ENCODE measurements around the gene RIPK4. TPM values are rescaled to one million over a fixed set of nuclear protein-coding genes. Genes with fewer than 3 reads are reported as not detected.
A peak's percentile ranks its signal among the peaks of the same experiment; 100 is the strongest.

RIPK4 gene
- total RNA-seq = 0.09 TPM

DNA sequence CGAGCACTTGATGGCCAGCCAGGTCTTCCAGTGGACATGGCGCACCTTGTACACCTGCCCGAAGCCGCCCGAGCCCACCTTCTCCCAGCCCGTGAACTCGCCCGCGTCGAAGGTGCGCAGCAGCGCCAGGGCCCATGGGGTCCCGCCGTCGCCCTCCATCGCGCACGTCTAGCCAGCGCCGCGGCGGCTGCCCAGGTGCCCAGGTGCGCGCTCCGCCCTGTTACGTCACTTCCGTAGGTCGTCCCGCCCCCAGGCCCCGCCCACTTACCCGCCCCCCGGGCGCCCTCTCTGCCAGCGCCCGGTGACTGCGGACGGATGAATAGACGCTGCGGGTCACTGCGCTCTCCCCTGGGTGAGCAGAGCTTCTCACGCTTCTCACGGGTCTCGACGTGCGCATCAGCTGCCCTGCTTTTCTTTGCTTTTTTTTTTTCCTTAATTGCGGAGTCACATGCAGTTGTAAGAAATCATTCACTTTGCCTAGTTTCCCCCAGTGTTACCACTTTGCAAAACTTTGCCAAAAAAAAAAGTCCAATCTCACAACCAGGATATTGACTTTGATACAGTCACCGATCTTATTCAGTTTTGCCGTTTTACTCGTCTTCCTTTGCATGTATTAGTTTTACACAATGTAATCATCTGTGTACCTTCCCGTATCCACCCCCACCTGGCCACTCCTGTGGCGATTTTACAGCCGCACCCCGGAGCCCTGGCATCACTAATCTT is at the start of gene RIPK4:
Gene RIPK4, minus strand, starts transcription at position 170 of the 723 bp plus-strand sequence. Its CDS starts 11 bp downstream, at position 159.
- intact Hi-C loops (cut with DNase I) = no loop called here
- DNase-seq (ENCODE audit: low spot score) = no peak

DNA sequence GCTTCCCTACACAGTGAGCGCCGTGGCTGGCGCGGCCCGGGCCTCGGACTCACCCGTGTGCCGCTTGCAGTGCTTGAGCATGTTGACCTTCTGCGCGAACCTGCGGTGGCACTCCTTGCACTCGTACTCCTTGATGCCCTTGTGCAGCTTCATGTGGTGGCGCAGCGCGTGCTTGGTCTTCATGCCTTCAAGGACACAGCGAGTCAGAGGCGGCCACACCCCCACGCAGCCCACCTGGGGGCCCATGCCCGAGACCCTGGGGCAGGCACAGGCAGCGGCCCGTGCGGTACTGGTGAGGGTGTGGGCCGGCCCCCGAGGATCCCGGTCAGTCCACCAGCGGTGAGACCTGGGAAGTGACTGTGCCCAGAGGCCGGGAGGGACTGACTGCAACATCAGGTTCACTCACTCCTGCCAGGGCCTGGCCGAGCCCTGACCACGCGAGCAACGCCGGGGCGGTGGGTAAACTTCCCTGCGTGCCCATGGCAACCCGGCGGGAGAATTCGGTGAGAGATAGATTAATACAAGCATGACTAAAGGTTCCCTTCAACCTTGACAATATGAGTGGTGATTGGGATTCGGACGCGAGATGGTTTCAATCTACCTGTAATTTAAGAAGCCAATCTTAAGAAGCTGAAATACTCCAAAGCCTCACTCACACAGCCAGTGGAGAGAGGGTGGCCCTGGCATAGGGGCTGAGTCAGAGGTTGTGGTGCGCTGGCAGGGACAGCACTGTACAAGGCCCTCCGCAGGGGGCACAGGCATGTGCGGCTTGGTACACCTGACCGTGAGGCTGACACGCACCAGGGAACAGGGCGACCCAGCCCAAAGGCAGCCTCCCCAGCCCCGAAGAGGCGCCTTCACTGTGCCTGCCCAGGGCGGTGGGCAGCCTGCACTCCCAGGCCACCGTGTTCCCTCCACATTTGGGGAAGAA is 49.1 kb upstream of the RIPK4 start:
- intact Hi-C loops (cut with DNase I) = loop anchor here (5.0 kb wide), 1 partner anchor 301 kb away; no protein-coding TSS in a partner anchor

More for the DNA sequence above, at the start of gene RIPK4:
- no peak for ATAC-seq

DNA sequence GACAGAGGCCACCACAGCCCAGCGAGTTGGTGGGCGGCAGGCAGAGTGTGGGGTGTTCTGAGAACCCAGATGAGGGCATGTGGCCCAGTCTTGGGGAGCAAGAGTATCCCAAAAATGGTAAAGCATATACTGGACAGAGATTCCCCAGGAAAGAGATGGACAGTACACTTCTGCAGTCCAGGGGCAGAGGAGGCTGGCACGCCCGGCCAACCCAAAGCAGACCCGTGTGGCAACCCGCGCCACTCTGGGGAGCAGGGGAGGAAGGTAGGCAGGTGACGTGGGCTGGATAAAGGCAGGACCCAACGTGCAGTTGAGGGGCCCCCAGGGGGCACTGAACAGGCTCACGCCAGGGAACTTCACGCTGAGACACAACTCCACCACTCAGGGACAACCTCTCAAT is 46.4 kb upstream of the RIPK4 start:
- ATAC-seq (no peak), DNase-seq (ENCODE audit: low spot score) (no peak)
- intact Hi-C loops (cut with DNase I) = no loop called here

More for the DNA sequence above, 49.1 kb upstream of the RIPK4 start:
- DNase-seq (ENCODE audit: low spot score) = peak; percentile 56
- peak; percentile 33 for ATAC-seq

DNA sequence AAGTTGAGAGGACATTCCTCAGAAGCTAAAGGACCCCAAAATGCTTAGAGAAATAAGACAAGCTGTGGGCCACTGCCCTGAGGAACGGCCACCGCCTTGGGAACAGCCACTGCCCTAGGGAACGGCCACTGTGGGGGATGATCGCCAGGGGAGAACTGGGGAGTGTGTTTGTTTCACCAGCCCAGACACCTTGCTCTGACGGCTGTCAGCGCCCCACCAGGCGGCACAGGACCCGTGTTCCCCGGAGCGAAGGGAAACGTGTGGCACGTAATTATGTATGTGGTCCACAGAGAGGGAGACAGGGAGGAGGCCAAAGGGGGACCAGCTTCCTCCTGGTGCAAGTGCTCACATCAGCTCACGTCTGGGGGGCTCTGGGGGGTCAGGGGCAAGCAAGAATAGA is 45.8 kb upstream of the RIPK4 start:
- no peak for DNase-seq (ENCODE audit: low spot score)

DNA sequence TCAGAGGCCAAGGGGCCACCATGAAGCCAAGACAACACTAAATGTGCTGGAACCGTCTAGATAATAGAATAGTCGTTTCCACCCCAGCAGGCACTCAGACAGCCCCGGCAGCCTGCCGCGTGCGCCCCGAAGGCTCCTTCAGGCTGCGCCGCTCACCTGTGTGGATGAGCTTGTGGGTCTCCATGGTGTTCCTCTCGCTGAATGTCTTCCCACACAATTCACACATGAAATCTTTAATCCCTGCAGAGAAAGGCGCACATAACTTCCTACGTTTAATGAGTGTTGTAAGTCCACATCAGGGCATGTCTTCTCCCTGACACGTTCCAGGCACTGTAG is 43.7 kb upstream of the RIPK4 start:
- DNase-seq (ENCODE audit: low spot score) = no peak
- intact Hi-C loops (cut with DNase I) = no loop called here
- ATAC-seq = no peak

More for the DNA sequence above, 45.8 kb upstream of the RIPK4 start:
- intact Hi-C loops (cut with DNase I) = no loop called here
- no peak for ATAC-seq

DNA sequence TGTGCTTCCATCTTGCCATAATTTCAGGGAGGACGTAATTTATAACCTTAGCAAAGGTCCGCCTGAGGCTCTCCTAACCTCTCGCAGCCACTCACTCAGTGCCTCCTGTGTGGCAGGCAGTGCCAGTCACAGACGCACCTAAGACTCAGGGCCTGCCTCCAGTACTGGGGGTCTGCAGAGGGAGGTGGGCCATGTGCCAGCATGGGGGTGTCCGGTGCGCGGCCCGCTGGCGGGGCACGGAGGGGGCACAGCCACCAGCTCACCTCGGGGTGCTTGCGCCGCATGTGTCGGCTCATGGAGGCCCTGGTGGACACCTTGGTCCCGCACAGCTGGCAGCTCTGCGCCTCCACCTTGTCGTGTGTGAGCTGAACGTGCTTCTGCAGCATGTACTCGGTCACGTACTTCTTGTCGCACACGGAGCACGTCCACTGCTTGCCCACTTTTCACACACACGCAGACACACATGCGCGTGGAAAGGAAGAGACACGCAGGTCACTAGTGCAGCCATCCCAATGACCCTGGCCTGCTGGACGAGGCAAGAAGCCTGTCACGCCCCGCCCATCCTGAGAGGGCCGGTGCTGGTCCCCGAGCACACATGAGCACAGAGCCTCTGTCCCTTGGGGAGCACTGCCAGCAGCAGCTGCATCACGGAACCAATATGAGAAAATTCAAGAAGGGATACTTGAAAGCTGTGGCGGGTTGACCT is 43.2 kb upstream of the RIPK4 start:
- DNase-seq (ENCODE audit: low spot score) (no peak), ATAC-seq (no peak)
- intact Hi-C loops (cut with DNase I) = no loop called here

DNA sequence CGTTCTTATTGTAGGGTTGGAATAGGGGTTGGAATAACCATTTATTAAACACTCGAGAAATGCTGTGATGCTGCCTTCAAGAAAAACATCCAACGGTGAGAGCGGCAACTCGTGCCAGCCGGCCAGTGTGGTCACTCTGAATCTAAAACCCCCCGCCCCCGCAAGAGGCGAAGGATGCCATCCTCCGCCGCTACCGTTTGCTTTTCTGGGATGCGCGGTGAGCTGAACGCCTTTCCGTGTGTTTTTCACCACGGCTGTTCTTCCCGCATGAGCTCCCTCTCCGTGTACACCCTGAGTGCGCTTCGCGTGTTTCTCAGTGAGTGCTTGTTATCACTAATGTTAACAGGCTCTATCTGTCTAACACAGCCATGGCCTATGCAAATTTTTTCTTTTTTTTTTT is 42.0 kb upstream of the RIPK4 start:
- no peak for DNase-seq (ENCODE audit: low spot score)
- intact Hi-C loops (cut with DNase I) = no loop called here

DNA sequence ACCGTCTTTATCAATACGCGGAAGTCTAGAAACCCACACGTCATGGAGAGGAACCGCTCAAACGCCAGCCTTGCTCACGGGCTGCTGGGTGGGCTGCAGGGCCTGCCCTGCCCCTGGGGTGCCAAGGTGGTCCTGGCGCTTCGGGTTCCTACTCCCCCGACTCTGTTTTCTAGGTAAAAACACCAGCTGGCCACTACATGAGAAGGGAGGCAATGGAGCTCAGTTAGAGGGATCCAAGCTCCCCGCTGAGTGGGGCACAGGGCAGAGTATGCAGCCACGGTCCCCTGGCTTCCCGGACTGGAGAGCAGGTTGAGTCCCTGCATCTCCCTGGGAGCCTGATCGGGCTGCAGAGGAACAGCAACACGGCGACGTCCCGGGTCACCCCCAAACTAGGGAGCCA is 41.2 kb upstream of the RIPK4 start:
- DNase-seq (ENCODE audit: low spot score) (no peak), ATAC-seq (no peak)
- intact Hi-C loops (cut with DNase I) = no loop called here

More for the DNA sequence above, 42.0 kb upstream of the RIPK4 start:
- no peak for ATAC-seq

DNA sequence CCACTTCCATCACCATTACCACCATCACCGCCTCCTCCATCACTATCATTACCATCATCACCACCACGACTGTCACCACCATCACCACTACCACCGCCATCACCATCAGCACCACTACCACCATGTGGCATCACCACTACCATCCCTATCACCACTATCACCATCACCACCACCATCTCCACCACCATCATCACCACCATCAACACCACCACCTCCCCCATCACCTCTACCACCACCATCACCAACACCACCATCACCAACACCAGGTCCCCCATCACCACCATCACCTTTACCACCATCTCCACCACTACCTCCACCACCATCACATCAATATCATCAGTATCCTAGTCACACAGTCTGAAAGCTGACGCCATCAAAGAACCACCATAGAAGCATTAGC is 39.9 kb upstream of the RIPK4 start:
- intact Hi-C loops (cut with DNase I) = no loop called here
- DNase-seq (ENCODE audit: low spot score) (no peak), ATAC-seq (no peak)

DNA sequence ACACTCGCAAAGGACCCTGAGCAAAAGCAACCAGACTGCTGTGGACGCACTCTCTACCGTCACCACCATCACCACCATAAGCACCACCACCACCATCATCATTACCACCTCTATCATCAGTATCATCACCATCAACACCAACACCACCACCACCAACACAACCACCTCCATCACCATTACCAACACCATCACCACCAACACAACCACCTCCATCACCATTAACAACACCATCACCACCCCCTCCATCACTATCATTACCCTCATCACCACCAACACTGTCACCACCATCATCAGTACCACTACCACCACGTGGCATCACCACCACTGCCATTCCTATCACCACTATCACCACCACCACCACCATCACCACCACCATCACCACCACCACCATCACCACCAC is 38.8 kb upstream of the RIPK4 start:
- DNase-seq (ENCODE audit: low spot score) (no peak), ATAC-seq (no peak)
- intact Hi-C loops (cut with DNase I) = no loop called here

DNA sequence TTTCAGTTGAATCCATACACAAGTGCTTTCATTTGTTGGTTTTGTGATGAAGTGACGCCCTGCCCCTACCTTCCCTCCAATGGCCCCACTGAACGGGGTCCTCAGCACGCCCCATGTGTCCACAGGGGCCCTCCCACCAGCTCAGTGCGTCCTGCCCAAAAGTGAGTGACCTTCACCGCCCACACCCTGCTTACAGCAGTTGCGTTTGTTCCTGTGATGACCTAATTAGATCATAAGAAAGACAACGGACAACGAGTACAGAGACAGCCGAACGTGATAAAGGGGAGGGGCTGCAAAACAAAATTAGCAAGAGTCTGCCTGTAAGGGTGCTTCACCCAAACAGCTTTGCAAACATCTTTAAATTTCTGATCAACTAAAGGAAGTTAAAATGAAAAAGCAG is 38.2 kb upstream of the RIPK4 start:
- ATAC-seq (no peak), DNase-seq (ENCODE audit: low spot score) (no peak)
- intact Hi-C loops (cut with DNase I) = no loop called here

DNA sequence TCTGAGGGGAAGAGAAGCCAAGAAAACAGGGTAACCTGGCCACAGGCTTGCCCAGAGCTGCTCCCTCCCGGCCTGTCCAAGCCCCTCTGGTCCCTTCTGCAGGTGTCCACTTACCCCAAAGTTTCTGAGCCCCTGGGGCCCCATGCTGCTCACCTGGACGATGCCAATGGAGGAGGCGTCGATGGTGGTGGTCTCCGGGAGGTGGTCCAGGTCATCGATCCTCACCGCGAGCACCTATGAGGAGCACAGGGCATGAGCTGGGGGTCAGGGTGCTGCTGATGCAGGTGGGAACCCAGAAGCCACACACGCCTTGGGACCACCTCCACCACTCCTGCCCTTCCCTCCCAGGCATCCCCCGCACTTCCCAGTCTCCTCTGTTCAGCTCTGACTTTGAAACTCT is 37.5 kb upstream of the RIPK4 start:
- intact Hi-C loops (cut with DNase I) = no loop called here
- no peak for ATAC-seq
- DNase-seq (ENCODE audit: low spot score) = no peak

DNA sequence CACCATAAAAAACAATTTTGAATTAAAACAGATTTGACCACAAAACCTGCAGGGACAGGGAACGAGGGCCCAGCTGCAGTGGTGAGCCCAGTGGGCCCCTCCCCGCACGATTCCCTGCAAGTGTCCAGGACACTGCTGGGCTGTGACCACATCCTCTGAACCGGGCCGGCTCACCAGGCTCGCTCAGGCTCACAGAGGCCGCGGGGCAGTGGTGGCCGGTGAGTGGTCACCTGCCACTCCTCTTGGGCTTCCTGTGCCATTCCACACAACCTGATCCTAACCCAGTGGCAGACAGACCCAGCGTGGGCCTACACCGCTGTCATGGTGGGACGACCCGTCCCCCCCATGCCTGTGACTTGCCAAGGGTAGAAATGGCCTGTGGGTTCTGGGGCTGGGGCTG is 36.5 kb upstream of the RIPK4 start:
- ATAC-seq (peak; percentile 83), DNase-seq (ENCODE audit: low spot score) (no peak)
- intact Hi-C loops (cut with DNase I) = no loop called here

DNA sequence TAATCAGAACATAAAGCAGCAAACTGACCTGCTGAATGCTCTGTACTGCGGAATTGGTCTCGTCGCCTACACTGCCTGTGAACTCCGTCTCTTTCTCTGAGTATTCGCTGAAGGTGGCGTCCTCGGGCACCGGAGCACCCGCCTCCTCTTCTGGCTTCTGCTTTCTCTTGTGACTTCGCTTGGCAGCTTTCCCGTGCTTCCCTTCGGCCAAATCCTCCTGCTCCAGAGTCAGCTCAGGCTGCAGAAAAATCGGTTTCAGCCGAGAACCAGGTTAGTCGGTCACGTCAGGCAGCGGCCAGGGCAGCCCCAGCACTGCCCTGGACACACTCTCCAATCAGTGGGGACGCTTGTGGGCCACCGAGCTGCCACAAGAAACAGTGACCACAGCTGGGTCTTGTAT is 35.8 kb upstream of the RIPK4 start:
- intact Hi-C loops (cut with DNase I) = no loop called here
- DNase-seq (ENCODE audit: low spot score) (peak; percentile 82), ATAC-seq (peak; percentile 72)

DNA sequence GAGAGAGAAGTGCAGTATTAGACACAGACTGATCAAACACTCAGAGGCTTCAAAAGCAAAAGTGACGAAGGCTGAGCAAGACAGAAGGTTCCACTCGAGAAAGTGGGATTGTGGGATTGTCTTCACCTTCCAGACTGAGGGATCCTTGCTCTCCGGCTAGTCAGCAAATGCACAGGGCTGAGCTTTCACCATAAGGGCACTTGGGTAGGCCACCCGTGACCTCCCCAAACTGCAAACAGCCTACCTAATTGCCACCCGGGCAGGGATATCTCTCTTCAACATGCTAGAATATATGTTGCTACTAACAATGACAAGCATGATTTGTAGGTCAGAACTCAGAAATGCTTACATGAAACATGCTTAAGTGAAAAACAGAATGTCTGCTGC is 35.3 kb upstream of the RIPK4 start:
- intact Hi-C loops (cut with DNase I) = no loop called here
- no peak for ATAC-seq
- DNase-seq (ENCODE audit: low spot score) = no peak

DNA sequence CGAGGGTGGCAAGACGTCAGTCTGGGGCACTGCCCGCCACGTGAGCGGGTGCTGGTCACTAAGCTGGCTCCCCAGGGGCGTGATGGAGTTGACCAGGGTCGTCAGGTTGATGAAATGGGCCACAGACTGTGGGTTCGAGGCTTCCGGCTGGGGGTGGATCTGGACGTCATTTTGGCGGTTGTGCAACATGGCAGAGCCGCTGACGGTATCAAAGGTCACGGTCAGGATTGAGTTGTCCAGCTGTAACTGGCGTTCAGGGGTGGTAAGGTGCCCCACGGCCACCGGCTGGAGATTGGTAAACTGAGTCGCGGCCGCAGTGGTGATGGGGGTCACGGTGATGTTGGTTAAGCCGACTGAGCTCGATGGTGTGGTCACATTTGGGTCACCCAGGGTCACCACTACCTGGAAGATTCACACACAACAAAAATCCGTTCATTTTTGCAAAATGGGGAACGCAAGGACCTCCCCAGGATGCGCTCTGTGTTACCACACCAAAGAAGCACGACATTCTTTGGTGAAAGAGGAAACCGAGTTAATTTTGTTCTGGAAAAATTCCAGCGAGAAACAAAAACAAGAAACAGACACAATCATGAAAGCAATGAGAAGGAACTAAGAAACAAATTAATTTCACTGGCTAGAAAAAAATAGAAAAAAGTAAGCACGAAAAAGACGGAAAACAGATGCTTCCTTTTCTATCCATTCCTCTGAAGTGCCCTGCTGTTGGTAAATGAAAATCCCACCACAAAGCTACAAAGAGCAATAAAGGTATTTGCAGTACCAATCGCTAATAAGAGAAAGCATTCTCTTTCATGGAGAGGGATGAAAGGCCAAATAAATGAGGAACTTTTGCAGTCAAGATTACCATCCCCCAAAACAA is 34.7 kb upstream of the RIPK4 start:
- ATAC-seq (no peak), DNase-seq (ENCODE audit: low spot score) (no peak)
- intact Hi-C loops (cut with DNase I) = no loop called here

DNA sequence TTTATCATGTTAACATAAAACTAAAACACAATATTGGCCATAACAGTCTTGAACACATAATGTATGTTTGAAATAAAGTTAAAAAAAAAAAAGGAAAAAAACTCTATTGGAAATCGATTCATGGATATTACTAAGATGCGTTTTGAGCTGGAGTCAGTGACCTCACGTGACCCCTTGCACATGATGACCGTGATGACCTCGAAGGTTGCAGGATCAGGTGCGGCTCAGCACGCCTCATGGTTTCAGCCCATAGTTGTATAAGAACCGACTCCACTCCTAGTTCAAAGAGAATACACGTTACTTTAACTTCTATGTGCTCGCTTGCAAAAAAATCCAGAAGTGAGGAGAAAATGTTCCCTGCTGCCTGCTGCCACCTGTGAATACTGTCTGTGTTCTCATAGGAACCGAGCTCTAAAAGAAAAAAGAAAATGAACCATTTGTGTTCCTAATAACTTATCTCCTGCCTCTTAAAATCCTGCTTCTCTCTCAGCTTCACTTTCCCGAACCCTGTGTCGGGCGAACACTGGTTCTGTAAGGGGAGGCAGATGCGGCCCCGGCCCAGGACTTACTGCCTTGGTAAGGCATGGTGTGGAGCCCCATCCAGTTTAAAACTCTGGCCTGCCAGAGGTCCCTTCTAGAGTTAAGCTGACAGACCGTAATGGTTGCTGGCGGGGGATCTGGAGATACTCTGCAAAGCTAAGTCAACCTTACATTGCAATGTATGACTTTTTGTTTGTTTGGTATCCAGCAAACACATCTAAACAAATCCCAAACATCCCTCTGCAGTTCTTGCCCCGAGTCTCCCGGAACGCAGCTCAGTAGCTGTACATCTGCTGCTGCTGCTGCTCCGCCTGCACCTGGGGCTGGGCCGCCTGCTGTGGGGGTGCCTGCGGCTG is 33.8 kb upstream of the RIPK4 start:
- DNase-seq (ENCODE audit: low spot score) = no peak
- no peak for ATAC-seq
- intact Hi-C loops (cut with DNase I) = no loop called here

DNA sequence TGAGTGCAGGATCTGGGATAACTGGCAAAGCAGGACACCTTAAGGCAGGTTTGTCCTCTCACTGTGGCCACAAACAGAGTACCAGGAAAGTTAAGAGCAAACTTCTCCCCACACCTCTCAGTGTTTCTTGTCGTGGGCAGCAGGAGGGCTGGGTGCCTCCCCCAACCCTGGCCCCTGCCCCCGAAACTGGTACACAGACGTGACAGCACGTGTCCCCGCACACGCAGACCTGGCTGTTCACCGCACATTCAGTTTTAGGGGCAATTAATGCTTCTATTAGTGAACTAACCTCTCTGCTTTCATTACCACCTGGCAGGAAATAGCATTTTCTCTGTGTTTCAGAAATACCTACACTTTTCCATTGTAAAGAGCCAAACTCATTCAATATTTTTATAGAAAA is 32.9 kb upstream of the RIPK4 start:
- no peak for ATAC-seq
- intact Hi-C loops (cut with DNase I) = no loop called here
- no peak for DNase-seq (ENCODE audit: low spot score)

Measured in sciatic nerve (tissue), 2 donors.